GM15510 (cell line): ENCODE results near the gene LTBP2.

ENCODE experiments used
- POLR2A ChIP-seq: IDR thresholded peaks from 3 replicates; pipeline ENCODE4 v1.6.1; 2011; ENCODE audit warnings: borderline replicate concordance; ENCODE audit not compliant: insufficient read length; ENCODE audit errors: extremely low read depth

LTBP2 gene

GRCh38 chr14:74535756-74536325, 76.2 kb downstream of the LTBP2 start:
- TF ChIP-seq POLR2A: no peak

- no peak for TF ChIP-seq POLR2A
Measured at GRCh38 chr14:74533576-74533975, 78.5 kb downstream of the LTBP2 start.

GRCh38 chr14:74532246-74532645, 79.8 kb downstream of the LTBP2 start:
- no peak for TF ChIP-seq POLR2A

- no peak for TF ChIP-seq POLR2A
Measured at GRCh38 chr14:74531467-74531866, 80.6 kb downstream of the LTBP2 start.

GRCh38 chr14:74531006-74531405, 81.0 kb downstream of the LTBP2 start:
- TF ChIP-seq POLR2A: no peak

- TF ChIP-seq POLR2A: no peak
Measured at GRCh38 chr14:74528886-74529285, 83.2 kb downstream of the LTBP2 start.

- no peak for TF ChIP-seq POLR2A
Measured at GRCh38 chr14:74528406-74528805, 83.6 kb downstream of the LTBP2 start.

GRCh38 chr14:74527736-74528280, 84.2 kb downstream of the LTBP2 start:
- TF ChIP-seq POLR2A: no peak

- TF ChIP-seq POLR2A: no peak
Measured at GRCh38 chr14:74526854-74527585, 85.0 kb downstream of the LTBP2 start.

GRCh38 chr14:74525361-74525851, 86.6 kb downstream of the LTBP2 start:
- TF ChIP-seq POLR2A: no peak

- TF ChIP-seq POLR2A: no peak
Measured at GRCh38 chr14:74524812-74525135, 87.3 kb downstream of the LTBP2 start.

- no peak for TF ChIP-seq POLR2A
Measured at GRCh38 chr14:74524076-74524811, 87.8 kb downstream of the LTBP2 start.

- no peak for TF ChIP-seq POLR2A
Measured at GRCh38 chr14:74522740-74523139, 89.3 kb downstream of the LTBP2 start.

- TF ChIP-seq POLR2A: no peak
Measured at GRCh38 chr14:74521756-74522155, 90.3 kb downstream of the LTBP2 start.

- no peak for TF ChIP-seq POLR2A
Measured at GRCh38 chr14:74519316-74520074, 92.5 kb downstream of the LTBP2 start.
